CD14-positive monocyte (primary cell): ENCODE measurements around the gene PSME1. TPM values are rescaled to one million over a fixed set of nuclear protein-coding genes. Genes with fewer than 3 reads are reported as not detected.

Source experiments
- DNase-seq, 3 donors: peaks; one replicate each; pipeline ENCODE4 v3.0.0-alpha.2; 2011 to 2022
- H2AFZ ChIP-seq: 2 replicates; pipeline ENCODE4 v1.6.0; 2012; ENCODE audit warnings: mild to moderate bottlenecking, low read depth, low read length, inconsistent platforms; ENCODE audit not compliant: insufficient read depth, poor library complexity, severe bottlenecking
- H3K27ac ChIP-seq, 2 donors: 1 replicate in 1 of 2; 2 replicates in 1 of 2; pipeline ENCODE4 v1.5.1; 2012 to 2013; ENCODE audit warnings: low read length in 2 of 2, control low read depth in 1 of 2, inconsistent platforms in 1 of 2, low read depth in 1 of 2, mild to moderate bottlenecking in 1 of 2
- H3K27me3 ChIP-seq, 2 donors: one replicate each; pipeline versions ENCODE4 v1.6.0 to v1.6.1; 2011 to 2013; ENCODE audit warnings: low read length in 2 of 2; ENCODE audit not compliant: control insufficient read depth in 2 of 2, insufficient read depth in 2 of 2
- H3K36me3 ChIP-seq, 2 donors: replicated peaks in 1 of 2; 1 replicate in 1 of 2; 2 replicates in 1 of 2; pipeline versions ENCODE4 v1.5.1 to v1.6.1; 2012 to 2013; ENCODE audit warnings: low read length in 2 of 2, control low read depth in 1 of 2, inconsistent platforms in 1 of 2, mild to moderate bottlenecking in 1 of 2; ENCODE audit not compliant: insufficient read depth in 2 of 2, control insufficient read depth in 1 of 2
- H3K4me1 ChIP-seq, 2 donors: 1 replicate in 1 of 2; 2 replicates in 1 of 2; pipeline versions ENCODE4 v1.5.1 to v1.6.1; 2012 to 2013; ENCODE audit warnings: low read length in 2 of 2, control low read depth in 1 of 2, inconsistent platforms in 1 of 2, mild to moderate bottlenecking in 1 of 2, moderate library complexity in 1 of 2; ENCODE audit not compliant: insufficient read depth in 2 of 2, control insufficient read depth in 1 of 2
- H3K4me2 ChIP-seq: replicated peaks from 2 replicates; pipeline ENCODE3; 2012; ENCODE audit warnings: low read length, moderate library complexity, mild to moderate bottlenecking; ENCODE audit not compliant: poor library complexity, severe bottlenecking; ENCODE audit errors: extremely low read depth
- H3K4me3 ChIP-seq, 3 experiments: fragments of 200-600 bp in 1 of 3; sonication (generic) in 1 of 3; replicated peaks in 1 of 3; 1 replicate in 2 of 3; 2 replicates in 1 of 3; pipeline ENCODE4 v1.5.1; 2011 to 2013; ENCODE audit warnings: low read length in 3 of 3, mild to moderate bottlenecking in 3 of 3, control low read depth in 2 of 3, low read depth in 2 of 3, inconsistent platforms in 1 of 3, moderate library complexity in 1 of 3
- H3K79me2 ChIP-seq: 2 replicates; pipeline ENCODE4 v1.6.0; 2012; ENCODE audit warnings: mild to moderate bottlenecking, control low read depth, inconsistent platforms, low read length, moderate library complexity; ENCODE audit not compliant: insufficient read depth
- H3K9ac ChIP-seq: 2 replicates; pipeline ENCODE4 v1.6.0; 2017; ENCODE audit warnings: low read length, mild to moderate bottlenecking; ENCODE audit not compliant: insufficient read depth, poor library complexity, severe bottlenecking
- H3K9me3 ChIP-seq, 2 donors: replicated peaks in 1 of 2; 1 replicate in 1 of 2; 2 replicates in 1 of 2; pipeline versions ENCODE4 v1.5.1 to v1.6.1; 2012 to 2013; ENCODE audit warnings: low read length in 2 of 2, control low read depth in 1 of 2; ENCODE audit not compliant: control insufficient read depth in 1 of 2, insufficient read depth in 1 of 2
- H4K20me1 ChIP-seq: 2 replicates; pipeline ENCODE4 v1.6.0; 2012; ENCODE audit warnings: mild to moderate bottlenecking, low read length, control low read depth, moderate library complexity; ENCODE audit not compliant: insufficient read depth
- H3K27ac Mint-ChIP-seq, 7 donors: one replicate each; pipeline ENCODE4 v1.8.0; 2020; ENCODE audit warnings: mild to moderate bottlenecking in 7 of 7, mixed read lengths in 7 of 7, moderate library complexity in 6 of 7, inconsistent platforms in 2 of 7
- H3K27me3 Mint-ChIP-seq, 3 donors: one replicate each; pipeline ENCODE4 v1.8.0; 2021 to 2022; ENCODE audit warnings: low read depth in 3 of 3, mild to moderate bottlenecking in 3 of 3, mixed read lengths in 3 of 3, moderate library complexity in 3 of 3, inconsistent platforms in 1 of 3
- H3K36me3 Mint-ChIP-seq, 2 donors: one replicate each; pipeline ENCODE4 v1.8.0; 2020; ENCODE audit warnings: mixed read lengths in 2 of 2, inconsistent platforms in 1 of 2, mild to moderate bottlenecking in 1 of 2
- H3K4me1 Mint-ChIP-seq: one replicate; pipeline ENCODE4 v1.8.0; 2020; ENCODE audit warnings: mild to moderate bottlenecking, mixed read lengths
- H3K4me3 Mint-ChIP-seq, 2 donors: one replicate each; pipeline ENCODE4 v1.8.0; 2020; ENCODE audit warnings: mild to moderate bottlenecking in 2 of 2, mixed read lengths in 2 of 2, moderate library complexity in 1 of 2
- H3K9me3 Mint-ChIP-seq, 7 donors: one replicate each; pipeline ENCODE4 v1.8.0; 2020 to 2022; ENCODE audit warnings: mixed read lengths in 7 of 7, mild to moderate bottlenecking in 6 of 7, moderate library complexity in 6 of 7, inconsistent platforms in 2 of 7
- WGBS: methylation state at CpG from one replicate; pipeline ENCODE4 v1.1.5; 2013; ENCODE audit warnings: missing lambda C conversion rate; ENCODE audit not compliant: insufficient coverage; 5-methylcytosine and 5-hydroxymethylcytosine counted together
- intact Hi-C, 2 donors: fragments of 100-400 bp; cut with micrococcal nuclease; formaldehyde crosslinking; loops; one replicate each; pipeline versions ENCODE4 v1.15.0 to v1.15.1; 2023
- polyA plus RNA-seq, 3 donors: library from polyadenylated mRNA; depleted of rRNA in 1 of 3; unstranded in 2 of 3; stranded (reverse) in 1 of 3; fragments of 300-500 nt in 2 of 3; fragments of >200 nt in 1 of 3; fragmentation: Illumina TruSeq in 2 of 3; gene quantifications; 1 replicate in 2 of 3; 2 replicates in 1 of 3; pipeline ENCODE4 v1.2.3, GENCODE V29; 2012 to 2021
- TF ChIP-seq, protein P1 (sequence below): fragments of 200-600 bp; IDR thresholded peaks from one replicate; pipeline ENCODE4 v1.8.0; 2022; ENCODE audit warnings: antibody characterized with exemption, mild to moderate bottlenecking

The PSME1 gene
- polyA plus RNA-seq, 3 donors = 435 to 759 (median 729) TPM

DNA sequence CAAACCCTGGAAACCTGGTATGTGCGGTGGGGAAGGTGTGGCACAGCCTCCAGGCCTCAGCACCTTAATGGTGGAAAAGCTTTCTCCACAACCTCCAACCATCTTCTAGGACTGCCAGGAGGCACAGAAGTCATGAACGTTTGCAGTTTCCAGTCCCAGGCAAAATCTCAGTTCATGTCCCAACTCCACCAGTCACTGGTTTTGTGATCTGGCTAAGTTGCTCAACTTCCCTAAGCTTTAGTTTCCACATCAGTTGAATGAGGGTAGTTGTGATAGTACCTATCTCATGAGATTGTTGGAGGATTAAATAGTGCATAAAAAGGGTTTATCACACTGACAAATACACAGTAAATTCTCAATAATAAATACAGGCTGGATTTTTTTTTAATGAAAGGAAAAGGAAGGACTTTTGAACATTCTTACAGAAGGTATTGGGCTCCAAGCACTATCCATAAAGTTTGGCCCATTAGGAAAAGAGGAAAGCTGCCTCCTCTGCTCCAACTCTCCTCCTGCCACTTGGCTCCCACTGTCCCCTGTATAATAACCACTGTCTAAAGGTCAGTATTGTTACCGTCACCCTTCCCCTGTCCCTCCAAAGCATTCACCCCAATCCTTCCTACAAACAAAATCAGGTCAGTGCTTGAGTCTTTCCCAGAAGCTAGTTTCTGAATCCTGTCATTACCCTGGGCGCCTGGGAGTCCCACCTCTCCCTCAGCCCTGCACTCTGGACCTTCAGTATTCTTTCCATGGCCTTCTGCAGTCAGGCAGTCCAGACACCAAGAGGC, 35.6 kb upstream of the PSME1 start:
- Histone ChIP-seq H3K4me3 (peak overlapping the region in 1 of 3 experiments; percentile 9), H2AFZ (peak overlapping the region; percentile 12), H3K9ac (no peak overlapping the region), H3K27ac (peak overlapping the region; percentile 61 to 76), H3K79me2 (peaks cover 22% of the 10 kb centered on the region), H3K36me3 (peaks cover 41 to 77% of the 10 kb centered on the region in 2 donors), H3K4me2 (peak overlapping the region; percentile 30), H3K4me1 (peaks cover 29 to 33% of the 10 kb centered on the region in 2 donors), H3K9me3 (no peaks in the 10 kb centered on the region), H4K20me1 (peaks cover 19% of the 10 kb centered on the region), H3K27me3 (no peaks in the 10 kb centered on the region)
- intact Hi-C loops = loop anchor here in 1 of 2 donors (10.0 kb wide), 1 partner anchor 116 kb away; the partner anchor contains the start of gene DHRS4L2
- peaks cover 32% of the 10 kb centered on the region for H3K4me1 Mint-ChIP-seq
- H3K27me3 Mint-ChIP-seq = peaks cover 0 to 3% (median under 1%) of the 10 kb centered on the region in 3 donors
- H3K36me3 Mint-ChIP-seq = peaks cover 60 to 77% of the 10 kb centered on the region in 2 donors
- TF ChIP-seq, protein P1, sequence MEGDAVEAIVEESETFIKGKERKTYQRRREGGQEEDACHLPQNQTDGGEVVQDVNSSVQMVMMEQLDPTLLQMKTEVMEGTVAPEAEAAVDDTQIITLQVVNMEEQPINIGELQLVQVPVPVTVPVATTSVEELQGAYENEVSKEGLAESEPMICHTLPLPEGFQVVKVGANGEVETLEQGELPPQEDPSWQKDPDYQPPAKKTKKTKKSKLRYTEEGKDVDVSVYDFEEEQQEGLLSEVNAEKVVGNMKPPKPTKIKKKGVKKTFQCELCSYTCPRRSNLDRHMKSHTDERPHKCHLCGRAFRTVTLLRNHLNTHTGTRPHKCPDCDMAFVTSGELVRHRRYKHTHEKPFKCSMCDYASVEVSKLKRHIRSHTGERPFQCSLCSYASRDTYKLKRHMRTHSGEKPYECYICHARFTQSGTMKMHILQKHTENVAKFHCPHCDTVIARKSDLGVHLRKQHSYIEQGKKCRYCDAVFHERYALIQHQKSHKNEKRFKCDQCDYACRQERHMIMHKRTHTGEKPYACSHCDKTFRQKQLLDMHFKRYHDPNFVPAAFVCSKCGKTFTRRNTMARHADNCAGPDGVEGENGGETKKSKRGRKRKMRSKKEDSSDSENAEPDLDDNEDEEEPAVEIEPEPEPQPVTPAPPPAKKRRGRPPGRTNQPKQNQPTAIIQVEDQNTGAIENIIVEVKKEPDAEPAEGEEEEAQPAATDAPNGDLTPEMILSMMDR = no peak
- 100% methylated on average over 2 of the region's 4 CpGs for WGBS
- peak overlapping the region in 6 of 7 donors; percentile 74 to 89 (median 84) for H3K27ac Mint-ChIP-seq
- DNase-seq = peak in 2 of 3 donors; percentile 34 to 43
- peaks cover 0 to 7% (median 2%) of the 10 kb centered on the region in 7 donors for H3K9me3 Mint-ChIP-seq
- no peak overlapping the region for H3K4me3 Mint-ChIP-seq

DNA sequence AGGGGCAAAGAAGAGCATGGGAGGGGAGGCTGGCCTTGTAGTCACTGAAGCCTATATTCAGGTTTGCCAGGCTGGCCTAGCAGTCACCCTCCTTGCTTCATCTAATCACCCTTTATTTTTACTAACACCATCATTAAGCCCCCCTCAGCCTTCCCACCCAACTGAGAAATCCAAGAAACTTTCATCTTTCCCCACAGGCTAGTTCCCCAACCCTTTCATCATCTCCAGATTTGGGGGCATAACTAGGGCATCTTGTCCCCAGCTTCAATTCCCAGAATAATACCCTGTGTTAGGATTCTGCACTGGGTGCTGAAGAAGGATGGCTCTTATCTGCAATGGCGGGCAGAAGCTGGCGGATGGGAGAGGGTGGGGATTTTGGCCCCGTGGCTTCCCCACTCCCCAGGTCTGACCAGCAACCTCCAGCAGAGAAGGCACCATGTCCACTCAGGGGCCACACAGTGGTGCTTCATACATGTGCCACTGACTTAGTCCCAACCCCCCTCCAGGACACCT, 35.0 kb upstream of the PSME1 start:
- DNase-seq = no peak
- no peaks in the 10 kb centered on the region for H3K27me3 ChIP-seq
- no peaks in the 10 kb centered on the region for H3K9me3 ChIP-seq
- peak overlapping the region in 1 of 2 donors; percentile 76 for H3K27ac ChIP-seq
- peaks cover 12% of the 10 kb centered on the region for H4K20me1 ChIP-seq
- no CpG with 5 or more reads among the region's 3 CpGs for WGBS
- H3K27me3 Mint-ChIP-seq = peaks cover 0 to 3% (median 0%) of the 10 kb centered on the region in 3 donors
- no peak overlapping the region for H3K9ac ChIP-seq
- peaks cover 15% of the 10 kb centered on the region for H3K79me2 ChIP-seq
- peaks cover 23 to 26% of the 10 kb centered on the region in 2 donors for H3K4me1 ChIP-seq
- H2AFZ ChIP-seq = no peak overlapping the region
- H3K4me1 Mint-ChIP-seq = peaks cover 28% of the 10 kb centered on the region
- no peak overlapping the region for H3K4me2 ChIP-seq
- TF ChIP-seq, protein P1 = no peak
- intact Hi-C loops = loop anchor here in 1 of 2 donors (10.0 kb wide), 1 partner anchor 116 kb away; the partner anchor contains the start of gene DHRS4L2
- H3K4me3 ChIP-seq = no peak overlapping the region
- peaks cover 60 to 77% of the 10 kb centered on the region in 2 donors for H3K36me3 Mint-ChIP-seq
- H3K9me3 Mint-ChIP-seq = peaks cover 0 to 7% (median 2%) of the 10 kb centered on the region in 7 donors
- H3K36me3 ChIP-seq = peaks cover 41 to 77% of the 10 kb centered on the region in 2 donors
- H3K27ac Mint-ChIP-seq = peak overlapping the region in 2 of 7 donors; percentile 4 to 51
- no peak overlapping the region for H3K4me3 Mint-ChIP-seq
